GM19239 (cell line): ENCODE data around the gene DMGDH.

Experiments used
- DNase-seq: peaks from one replicate; pipeline ENCODE4 v3.0.0; 2011; ENCODE audit warnings: low spot score; ENCODE audit not compliant: insufficient read length
- FAIRE-seq: peaks from 2 replicates; lab custom pipeline; 2011; peaks lifted over from hg19 to GRCh38; lab: Jason Lieb, UNC

The DMGDH gene

DNA sequence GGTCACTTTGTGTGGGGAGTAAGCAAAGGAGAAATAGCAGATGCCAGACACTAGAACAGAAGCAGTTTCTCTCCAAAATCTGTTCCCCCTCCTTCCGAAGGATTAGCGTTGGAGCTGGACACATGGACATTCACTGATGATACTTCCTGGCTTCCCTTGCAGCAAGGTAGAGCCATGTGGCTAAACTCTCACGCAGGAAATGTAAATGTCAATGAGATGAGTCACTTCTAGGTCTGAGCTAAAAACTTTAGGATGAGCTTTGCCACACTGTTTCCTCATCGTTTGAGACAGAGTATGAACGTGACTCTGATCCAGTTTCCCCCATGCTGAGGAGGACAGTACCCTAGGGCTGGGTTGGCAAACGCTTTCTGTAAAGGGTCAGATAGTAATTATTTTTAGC is 5.2 kb upstream of the DMGDH start:
- DNase-seq = no peak
- FAIRE-seq = no peak

DNA sequence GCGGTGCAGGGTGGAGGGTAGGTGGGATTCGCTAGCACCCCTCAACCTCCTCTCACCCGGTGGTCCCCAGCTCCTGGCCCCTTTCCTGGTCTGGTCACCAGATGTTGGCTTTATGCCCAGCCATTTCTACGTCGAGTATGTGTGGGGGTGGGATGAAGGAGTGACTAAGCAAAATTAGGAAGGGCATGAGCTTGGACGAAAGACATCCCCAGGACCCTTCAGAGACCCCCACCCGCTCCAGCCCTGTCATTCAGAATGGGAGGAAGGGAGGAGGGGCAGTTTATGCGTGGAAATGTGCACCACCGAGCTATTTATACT is 835 bp upstream of the DMGDH start:
- FAIRE-seq = no peak
- no peak for DNase-seq

DNA sequence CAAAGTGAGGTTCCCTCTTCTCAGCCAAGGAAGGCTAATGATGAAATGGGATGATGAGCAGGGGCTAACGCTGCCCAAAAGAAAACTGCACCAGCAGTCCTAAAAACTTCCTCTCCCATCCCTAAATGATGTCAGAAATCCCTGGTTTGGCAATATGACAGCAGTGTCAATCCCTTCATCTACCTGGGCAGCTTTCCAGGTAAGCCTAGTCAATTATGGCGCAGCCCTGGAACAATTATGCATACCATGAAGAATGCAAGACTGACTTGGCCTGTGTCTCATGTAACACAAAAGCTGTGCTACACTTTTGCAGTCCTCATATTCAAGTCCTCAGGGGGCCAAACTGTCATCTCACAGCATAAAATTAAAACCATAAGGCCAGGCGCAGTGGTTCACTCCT is 7.0 kb downstream of the DMGDH start:
- no peak for DNase-seq
- no peak for FAIRE-seq

DNA sequence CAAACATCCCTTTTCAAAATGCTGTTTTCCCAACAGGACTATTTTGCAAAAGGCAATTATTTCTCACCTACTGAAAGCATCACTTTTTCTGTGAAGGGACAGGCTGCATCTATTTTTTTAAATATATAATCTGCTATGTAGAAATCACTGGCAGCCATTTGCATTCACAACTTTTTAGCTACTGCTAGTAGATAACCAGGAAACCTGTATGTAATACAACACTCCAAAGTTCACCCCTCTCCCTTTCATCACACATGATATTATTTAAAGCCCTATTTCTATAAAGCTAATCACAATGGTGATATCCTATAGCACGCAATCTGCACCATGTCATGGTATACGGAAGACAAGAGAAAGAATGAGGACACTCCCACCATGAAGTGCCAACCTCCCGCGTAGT is 9.8 kb downstream of the DMGDH start:
- FAIRE-seq (no peak), DNase-seq (no peak)

DNA sequence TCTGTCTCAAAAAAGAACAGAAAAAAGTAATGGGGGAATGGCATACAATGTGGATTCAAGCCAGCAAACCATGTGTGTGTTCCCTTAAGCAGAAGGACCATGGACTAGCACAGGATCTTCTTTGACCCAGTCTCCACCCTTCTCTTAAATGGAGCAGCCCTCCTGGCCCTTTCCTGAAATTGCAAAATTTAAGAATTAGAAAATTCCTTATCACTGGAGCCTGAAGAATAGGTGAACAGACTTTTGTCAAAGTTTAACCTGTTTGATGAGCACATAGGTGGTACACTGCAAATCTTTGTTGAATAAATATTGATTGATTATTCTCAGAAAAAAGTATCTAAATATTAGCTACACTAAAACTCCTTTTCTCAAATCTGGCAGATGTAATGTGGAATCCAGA is 12.6 kb downstream of the DMGDH start:
- no peak for DNase-seq
- FAIRE-seq = no peak

DNA sequence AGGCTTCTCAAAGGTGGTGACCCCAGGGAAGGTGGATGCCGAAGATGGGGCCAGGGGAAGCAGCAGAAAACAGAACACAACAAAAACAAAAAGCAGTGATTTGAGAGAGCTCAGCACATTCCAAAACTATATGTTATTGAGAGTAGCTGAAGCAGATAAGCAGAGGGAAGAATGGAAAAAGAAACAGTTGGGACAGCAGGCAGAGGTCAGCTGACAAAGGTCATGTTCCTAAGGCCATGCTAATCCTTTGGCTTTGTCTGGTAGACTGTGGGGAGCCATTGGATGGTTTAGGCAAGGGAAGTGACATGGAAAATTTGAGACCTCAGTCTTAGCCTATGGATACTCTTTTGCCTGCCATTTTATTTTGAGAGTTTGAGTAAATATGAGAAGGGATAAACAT is 14.5 kb downstream of the DMGDH start:
- FAIRE-seq = no peak
- DNase-seq = no peak

DNA sequence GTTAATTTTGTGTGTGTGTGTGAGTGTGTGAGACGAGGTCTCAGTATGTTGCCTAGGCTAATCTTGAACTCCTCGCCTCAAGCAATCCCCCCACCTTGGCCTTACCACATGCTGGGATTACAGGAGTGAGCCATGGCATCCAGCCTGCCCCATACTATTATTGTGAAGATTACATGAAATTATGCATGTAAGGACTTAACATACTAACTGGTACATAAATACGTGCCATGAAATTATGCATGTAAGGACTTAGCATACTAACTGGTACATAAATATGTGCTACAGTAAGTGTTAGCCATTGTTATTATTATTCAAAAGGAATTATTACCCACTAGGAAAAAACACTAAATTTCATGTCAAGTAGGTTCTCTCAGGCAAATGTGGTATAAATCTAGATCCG is 16.2 kb downstream of the DMGDH start:
- DNase-seq (no peak), FAIRE-seq (no peak)

DNA sequence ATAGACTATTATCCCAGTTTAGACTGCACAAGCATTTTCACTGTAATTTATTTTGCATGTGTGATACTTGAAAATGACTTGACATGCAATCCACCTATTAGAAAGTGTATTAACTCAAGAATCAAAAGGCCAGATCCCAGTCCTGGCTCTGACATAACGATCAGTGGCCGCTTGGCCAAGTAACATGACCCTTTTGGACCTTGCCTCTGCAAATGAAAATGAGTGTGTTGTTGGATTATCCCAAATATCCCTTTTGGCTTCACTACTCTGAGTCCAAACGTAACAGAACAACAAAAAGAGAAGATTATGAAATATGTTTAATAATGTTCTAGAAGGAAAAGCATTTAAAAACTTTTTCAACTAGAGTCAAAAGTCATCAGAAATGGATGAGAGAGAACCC is 19.0 kb downstream of the DMGDH start:
- FAIRE-seq (no peak), DNase-seq (no peak)

DNA sequence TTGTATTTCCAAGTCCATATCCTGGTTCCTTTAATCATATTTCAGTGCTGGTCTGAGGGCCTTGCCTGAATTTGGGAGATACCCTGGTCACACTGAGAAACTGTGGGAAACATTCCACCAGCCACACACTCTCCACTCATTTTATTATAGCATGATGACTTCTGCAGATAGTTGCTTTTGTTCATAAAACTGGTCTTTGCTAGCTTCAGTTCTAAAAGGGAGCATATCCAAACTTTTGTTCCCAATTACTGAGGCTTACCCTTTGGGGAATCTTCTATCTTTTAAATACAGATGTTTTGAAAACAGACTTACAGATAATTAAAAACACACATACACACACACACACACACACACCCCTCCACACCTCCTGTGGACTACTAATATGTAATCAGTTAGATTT is 21.0 kb downstream of the DMGDH start:
- FAIRE-seq = no peak
- DNase-seq = no peak

DNA sequence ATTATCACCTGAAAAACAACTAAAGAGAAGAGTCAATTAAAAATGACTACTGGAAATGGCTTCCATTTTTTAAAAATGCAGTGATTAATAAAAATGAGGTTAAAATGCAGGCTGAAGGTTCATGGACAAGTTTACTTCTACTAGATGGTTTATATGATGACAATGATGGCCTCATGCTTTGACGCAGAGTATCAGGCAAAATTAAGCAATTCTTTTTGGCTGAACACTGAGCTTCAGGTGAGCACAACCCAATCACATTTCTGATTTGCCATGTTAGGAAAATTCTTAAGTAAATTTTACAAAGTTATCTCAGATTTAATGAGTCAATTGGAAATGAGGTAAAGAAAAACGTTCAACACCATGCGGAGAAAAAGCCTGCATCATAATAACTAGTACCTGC is 22.3 kb downstream of the DMGDH start:
- DNase-seq (no peak), FAIRE-seq (no peak)

DNA sequence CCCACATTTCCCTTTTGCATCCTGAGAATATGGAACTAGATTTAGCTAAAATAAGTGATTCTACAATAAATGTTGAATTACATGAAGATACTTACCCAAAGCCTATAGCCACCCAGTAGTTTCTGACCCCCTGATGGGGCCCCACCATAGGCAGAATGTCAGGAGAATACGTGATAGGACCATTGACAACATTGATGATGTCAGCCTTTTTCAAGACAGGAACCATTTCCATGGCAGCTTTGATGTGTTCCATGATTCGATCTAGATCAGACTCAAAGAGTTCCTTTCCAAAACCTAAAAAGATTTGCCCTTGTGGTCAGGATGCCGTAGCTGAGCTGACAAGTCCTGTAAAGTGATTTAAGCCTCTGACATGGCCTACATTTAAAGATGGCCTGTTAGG is 27.3 kb downstream of the DMGDH start:
- DNase-seq (no peak), FAIRE-seq (no peak)

DNA sequence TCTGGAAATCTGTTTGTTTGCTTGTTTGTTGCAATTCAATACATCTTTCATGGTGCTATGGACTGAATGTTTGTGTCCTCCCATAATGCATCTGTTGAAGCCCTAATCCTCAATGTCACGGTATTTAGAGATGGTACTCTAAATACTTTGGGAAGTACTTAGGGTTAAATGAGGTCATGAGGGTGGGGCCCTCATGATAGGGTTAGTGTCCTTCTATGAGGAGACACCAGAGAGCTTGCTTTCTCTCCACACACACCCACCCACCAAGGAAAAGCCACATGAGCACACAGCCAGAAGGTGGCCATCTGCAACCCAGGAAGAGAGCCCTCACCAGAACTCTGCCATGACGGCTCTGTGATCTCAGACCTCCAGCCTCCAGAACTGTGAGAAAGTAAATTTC is 32.7 kb downstream of the DMGDH start:
- FAIRE-seq = no peak
- no peak for DNase-seq

DNA sequence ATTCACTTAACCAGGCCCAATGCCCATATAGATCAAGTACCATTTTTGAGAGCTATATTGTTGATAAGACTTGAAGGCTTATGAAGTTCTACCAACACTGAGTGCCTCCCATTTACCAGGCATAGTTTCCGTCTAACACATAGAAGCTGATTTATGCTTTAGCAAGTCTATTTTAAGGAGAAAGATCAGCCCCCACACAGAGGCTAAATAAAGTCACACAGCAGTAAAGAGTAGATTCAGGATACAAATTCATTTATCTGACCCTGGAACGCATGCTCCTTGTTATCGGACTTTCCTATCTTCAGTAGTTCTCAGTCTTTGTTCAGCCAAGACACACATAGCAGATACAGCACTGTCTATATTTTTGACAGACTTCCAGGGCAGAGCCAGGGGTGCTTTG is 34.2 kb downstream of the DMGDH start:
- DNase-seq (no peak), FAIRE-seq (no peak)

DNA sequence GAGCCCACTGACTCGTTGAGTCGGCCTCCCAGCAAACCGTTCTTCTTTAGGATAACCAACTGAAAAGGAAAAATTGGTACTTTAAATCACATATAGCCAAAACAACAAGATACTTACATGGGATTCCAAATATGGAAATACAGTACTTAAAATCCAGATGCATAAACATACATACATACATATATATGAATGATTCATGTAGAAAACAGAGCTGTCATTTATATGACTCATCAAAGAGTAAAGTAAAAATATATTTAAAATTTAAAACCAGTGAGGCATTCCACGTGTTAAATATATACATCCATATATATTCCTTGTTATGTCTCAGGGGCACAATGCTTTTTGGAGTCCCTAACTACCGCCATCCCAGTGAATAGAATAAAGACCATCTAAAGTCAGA is 36.7 kb downstream of the DMGDH start:
- no peak for DNase-seq
- FAIRE-seq = no peak

DNA sequence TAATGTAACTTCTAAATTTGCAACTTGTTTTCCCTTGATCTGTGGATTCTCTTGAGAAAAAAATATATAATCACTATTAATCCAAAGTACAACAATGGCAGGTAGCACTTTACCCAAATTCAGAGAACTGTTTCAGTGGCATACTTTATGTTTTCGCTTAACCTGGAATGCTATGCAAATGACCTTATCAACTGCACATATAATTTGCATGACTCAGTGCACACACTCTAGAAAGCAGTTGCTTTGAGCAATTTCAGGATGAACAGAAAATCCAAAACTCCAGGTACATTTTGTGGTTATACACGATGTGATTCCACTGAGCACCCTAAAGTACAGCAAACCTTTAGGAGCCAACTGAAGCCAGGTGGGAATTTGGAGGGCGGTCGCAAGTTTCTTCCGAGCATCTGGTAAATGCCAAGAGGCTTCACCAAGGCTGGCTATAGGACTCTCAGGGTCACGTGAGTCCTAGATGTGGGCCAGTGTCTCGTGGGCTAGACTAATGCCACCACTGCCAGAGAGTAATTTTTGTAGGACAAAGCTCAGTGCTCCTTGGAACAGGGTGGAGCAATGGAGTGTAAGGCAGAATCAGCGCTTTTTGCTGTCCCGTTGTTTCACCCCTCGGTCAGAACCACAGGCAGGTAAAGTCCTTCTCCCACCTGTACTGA is 37.3 kb downstream of the DMGDH start:
- DNase-seq (no peak), FAIRE-seq (no peak)

DNA sequence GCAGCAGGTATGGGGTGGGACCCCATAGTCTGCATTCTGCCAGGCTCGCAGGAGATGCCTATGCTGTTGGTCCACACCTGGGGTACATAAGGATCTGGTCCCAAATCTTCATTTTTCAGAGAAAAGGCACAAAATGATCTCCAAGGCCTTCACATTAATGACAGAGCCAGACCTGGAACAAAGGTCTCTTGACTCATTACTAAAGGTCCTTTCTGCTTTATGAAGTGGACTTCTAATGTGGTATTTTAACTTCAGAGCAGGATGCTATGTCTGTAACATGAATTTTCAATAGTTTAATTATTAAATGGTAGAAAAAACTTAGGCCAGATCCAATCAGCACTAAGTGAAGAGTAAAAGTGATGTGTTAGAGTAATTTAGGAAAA is 38.0 kb downstream of the DMGDH start:
- FAIRE-seq = no peak
- DNase-seq = no peak

DNA sequence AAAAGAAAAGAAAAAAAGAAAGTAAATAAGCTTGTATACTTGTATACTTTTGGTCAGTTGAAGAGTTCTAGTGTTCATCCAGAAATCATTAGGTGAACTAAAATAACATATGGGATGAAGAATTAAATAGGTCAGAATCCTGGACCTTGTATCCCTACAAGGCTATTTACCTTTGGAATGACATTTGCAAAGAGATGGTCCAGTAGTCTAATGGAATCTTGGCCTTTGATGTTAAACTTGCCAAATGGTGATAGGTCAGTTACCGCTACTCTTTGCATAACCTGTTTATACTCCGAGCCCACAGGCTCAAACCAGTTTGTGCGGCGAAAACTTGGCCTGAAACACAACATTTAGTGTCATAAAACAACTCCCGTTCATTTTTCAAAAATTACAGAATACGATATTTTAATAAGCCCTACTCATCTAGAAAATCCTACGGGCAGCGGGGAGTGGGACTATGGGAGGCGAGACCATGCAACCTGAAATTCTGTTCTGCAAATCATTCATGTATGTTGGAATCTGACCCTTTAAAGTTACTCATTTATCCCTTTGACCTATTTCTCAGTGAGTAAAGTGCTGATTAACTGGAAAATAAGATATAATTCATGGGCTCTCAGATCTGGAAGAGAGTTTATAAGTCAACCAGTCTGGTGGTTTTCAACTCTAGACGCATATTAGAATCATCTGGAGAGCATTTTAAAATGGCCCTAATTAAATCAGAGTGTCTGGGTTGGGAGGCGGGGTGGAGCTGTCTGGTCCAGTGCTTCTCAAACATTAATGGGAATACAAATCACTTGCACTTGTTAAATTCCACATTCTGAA is 38.6 kb downstream of the DMGDH start:
- DNase-seq (no peak), FAIRE-seq (no peak)

DNA sequence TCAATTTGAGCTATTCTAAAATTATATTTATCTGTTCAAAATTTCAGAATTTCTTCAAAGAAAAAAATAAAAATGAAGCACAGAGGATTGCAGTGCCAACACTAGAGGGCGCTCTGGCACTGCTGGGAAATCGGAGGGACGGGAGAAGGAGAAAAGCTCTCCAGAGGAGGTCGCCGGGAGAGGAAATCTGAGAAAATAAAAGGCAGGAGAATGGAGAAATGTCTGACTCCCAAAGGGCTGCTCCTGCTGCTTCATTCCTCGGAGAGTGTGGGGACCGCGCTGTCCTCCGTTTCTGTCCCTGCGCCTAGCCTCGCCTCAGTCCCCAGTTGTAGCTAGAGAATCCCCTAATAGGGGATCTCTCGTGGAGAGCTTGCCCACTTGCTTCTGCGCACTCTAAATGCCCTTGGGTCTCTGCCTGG is 44.4 kb downstream of the DMGDH start:
- DNase-seq (peak; percentile 9), FAIRE-seq (peak; percentile 89)

DNA sequence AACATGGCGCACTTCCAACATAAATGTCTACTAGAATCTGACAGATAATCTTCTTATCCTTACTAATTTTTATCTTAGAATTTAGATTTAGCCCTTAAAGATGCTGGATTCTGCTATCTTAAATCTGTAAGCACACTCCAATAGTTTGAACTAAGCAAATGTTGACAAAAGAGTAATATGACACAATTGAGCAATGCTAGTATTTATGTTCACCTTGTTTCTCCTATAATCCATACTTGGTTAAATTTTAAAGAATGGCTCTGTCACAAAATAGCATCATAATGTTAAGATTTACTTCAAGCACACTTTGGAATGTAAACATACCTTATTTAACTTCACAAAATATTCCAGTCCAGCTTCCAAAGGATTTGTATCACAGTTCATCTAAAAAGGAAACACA is 45.5 kb downstream of the DMGDH start:
- FAIRE-seq = no peak

DNA sequence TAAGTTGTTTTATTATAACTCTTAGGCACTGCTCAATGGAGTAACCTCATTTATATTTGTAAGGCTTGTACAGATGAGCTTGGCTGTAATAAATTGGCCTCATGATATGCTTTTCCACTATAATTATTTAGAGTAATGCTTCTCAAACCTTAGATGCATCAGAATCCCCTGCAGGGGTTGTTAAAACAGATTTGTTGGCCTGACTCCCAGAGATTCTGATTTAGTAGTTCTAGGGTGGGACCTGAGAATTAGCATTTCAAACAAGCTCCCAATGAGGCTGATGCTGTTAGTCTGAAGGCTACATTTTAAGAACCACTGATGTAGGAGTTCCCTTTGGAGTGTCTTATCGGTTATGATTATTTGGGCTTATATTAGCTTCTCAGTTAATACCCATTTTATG is 46.1 kb downstream of the DMGDH start:
- no peak for FAIRE-seq
- DNase-seq = no peak

More for the DNA sequence above, 45.5 kb downstream of the DMGDH start:
- no peak for DNase-seq

DNA sequence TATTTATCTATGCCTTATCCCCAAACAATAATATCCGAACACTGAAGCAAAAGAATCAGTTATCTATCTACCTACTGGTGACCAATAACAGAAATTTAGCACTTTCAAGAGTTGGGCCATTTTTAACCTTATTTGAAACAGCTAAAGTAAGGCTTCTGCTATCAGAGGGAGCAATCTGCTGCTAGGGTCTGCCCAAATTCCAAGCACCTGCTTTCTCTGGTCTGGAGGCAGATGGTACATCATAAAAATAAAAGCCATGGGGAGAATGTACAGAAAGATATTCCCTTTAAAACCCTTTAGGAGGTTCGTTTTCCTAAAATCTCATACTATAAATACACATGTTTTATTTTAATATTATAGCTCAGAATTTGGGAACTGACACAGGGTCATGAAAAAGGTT is 46.7 kb downstream of the DMGDH start:
- DNase-seq (no peak), FAIRE-seq (no peak)

DNA sequence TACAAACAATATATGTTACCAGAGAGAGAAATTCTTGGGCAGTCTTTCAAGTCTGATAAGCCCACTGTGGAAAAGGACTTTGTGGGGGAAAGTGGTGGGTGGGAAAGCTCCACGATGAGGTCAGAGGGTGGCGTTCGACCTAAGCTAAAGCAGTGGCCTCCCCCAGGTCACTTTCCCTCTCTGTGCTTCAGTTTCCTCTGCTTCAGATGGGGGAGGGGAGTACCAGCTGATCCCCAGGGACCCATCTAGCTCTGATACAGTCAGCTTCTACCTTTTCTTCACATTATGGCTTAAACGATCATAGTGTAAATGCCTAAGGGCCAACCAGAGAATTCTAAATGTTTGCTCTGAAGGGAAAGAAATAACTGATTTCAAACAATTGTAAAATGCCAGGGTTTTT is 47.7 kb downstream of the DMGDH start:
- FAIRE-seq (no peak), DNase-seq (no peak)
